OCI-LY1 (cell line): ENCODE measurements around the gene PROB1.
"Not testable (repeated sequence)": the region's sequence is repeated elsewhere in the genome, so short reads cannot be mapped to it uniquely, and the experiment has no call there.

Source experiments
- H2AFZ ChIP-seq: fragments of 200-600 bp; sonication (generic), shearing (Covaris generic); 2 replicates; pipeline ENCODE4 v1.6.0; 2014; ENCODE audit warnings: antibody characterized with exemption, mild to moderate bottlenecking, low read length
- H3F3A ChIP-seq: fragments of 200-600 bp; sonication (generic), shearing (Covaris generic); 2 replicates; pipeline ENCODE4 v1.6.0; 2014; ENCODE audit warnings: mild to moderate bottlenecking, antibody characterized with exemption, low read length, moderate library complexity; ENCODE audit not compliant: insufficient read depth
- H3K27ac ChIP-seq: fragments of 200-600 bp; sonication (generic); 2 replicates; pipeline ENCODE4 v1.5.1; 2014; ENCODE audit warnings: low read length, mixed run types, mild to moderate bottlenecking, low read depth; ENCODE audit not compliant: poor library complexity, severe bottlenecking
- H3K27me3 ChIP-seq: fragments of 200-600 bp; sonication (generic); 2 replicates; pipeline ENCODE4 v1.6.0; 2014; ENCODE audit warnings: antibody characterized with exemption, mild to moderate bottlenecking, low read length, moderate library complexity; ENCODE audit not compliant: insufficient read depth
- H3K36me3 ChIP-seq: fragments of 200-600 bp; sonication (generic); 2 replicates; pipeline ENCODE4 v1.6.1; 2014; ENCODE audit warnings: mild to moderate bottlenecking, antibody characterized with exemption, low read length, moderate library complexity, mixed read lengths; ENCODE audit not compliant: insufficient read depth
- H3K4me1 ChIP-seq: fragments of 200-600 bp; sonication (generic); 2 replicates; pipeline ENCODE4 v1.5.1; 2014; ENCODE audit warnings: mild to moderate bottlenecking, low read length, moderate library complexity; ENCODE audit not compliant: insufficient read depth, severe bottlenecking
- H3K4me2 ChIP-seq: fragments of 200-600 bp; sonication (generic), shearing (Covaris generic); 2 replicates; pipeline ENCODE4 v1.6.1; 2014; ENCODE audit warnings: low read length
- H3K4me3 ChIP-seq: fragments of 200-600 bp; sonication (generic); 2 replicates; pipeline ENCODE4 v1.5.1; 2014; ENCODE audit warnings: low read length, low read depth, mild to moderate bottlenecking, mixed read lengths; ENCODE audit not compliant: poor library complexity, severe bottlenecking
- H3K79me2 ChIP-seq: fragments of 200-600 bp; shearing (Covaris generic); 2 replicates; pipeline ENCODE4 v1.6.1; 2016; ENCODE audit warnings: mixed run types, low read length, mixed read lengths; ENCODE audit not compliant: insufficient read depth
- H3K9ac ChIP-seq: fragments of 200-600 bp; sonication (generic), shearing (Covaris generic); 2 replicates; pipeline ENCODE4 v1.6.1; 2014; ENCODE audit warnings: mild to moderate bottlenecking, low read length, mixed read lengths
- H3K9me2 ChIP-seq: fragments of 200-600 bp; sonication (generic), shearing (Covaris generic); 2 replicates; pipeline ENCODE4 v1.6.1; 2014; ENCODE audit warnings: low read depth, mild to moderate bottlenecking, low read length, mixed read lengths
- H3K9me3 ChIP-seq: fragments of 200-600 bp; shearing (Covaris generic); 2 replicates; pipeline ENCODE4 v1.6.1; 2014; ENCODE audit warnings: low read length, mixed read lengths
- H4K20me1 ChIP-seq: fragments of 200-600 bp; sonication (generic), shearing (Covaris generic); 2 replicates; pipeline ENCODE4 v1.6.0; 2016; ENCODE audit warnings: mild to moderate bottlenecking, low read length; ENCODE audit not compliant: insufficient read depth
- EZH2 ChIP-seq: fragments of 200-600 bp; sonication (generic), shearing (Covaris generic); IDR thresholded peaks from 2 replicates; pipeline ENCODE4 v1.8.0; 2017; ENCODE audit warnings: borderline replicate concordance, mixed run types, mild to moderate bottlenecking, antibody characterized with exemption, low read length, moderate library complexity, mixed read lengths
- TF ChIP-seq, protein P1 (sequence below): fragments of 200-600 bp; sonication (generic), shearing (Covaris generic); IDR thresholded peaks from 2 replicates; pipeline ENCODE4 v1.5.1; 2017; ENCODE audit warnings: mild to moderate bottlenecking, antibody characterized with exemption, low read length, moderate library complexity, mixed read lengths

PROB1 gene

DNA sequence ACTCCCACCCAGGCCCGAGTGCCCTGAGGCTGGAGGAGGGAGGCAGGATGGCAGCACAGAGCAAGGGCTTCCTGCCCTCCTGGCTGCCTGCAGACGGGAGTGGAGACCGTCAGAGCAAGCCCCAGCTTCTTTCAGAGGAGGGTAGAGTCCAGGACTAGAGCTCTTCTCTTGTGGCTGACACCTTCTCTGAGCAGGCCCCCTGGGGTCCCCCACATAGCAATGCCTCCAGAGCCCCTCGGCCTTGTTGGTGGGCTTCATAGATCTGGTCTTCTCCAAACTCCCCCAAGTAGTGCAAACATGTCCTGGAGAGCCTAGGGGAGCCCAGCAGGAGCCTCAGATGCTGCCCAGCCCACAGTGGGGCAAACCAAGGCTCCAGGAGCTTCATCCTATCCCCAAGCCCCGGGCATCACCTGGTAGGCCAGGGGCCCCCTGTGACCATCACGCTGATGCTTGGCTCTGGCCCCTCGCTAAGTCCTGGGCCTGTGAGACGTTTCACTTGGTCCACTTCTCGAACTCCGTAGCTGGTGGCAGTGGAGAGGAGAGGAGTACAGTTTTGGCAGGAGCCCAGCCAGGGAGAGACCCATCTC lies 7.2 kb downstream of the PROB1 start:
- Histone ChIP-seq H3K4me1 (peaks cover 86% of the 10 kb centered on the region), H2AFZ (no peak overlapping the region), H3K9me3 (no peaks in the 10 kb centered on the region), H3K27me3 (no peaks in the 10 kb centered on the region), H3K79me2 (no peaks in the 10 kb centered on the region), H3F3A (no peaks in the 10 kb centered on the region; the same call in 1 of the 2 replicates), H3K4me2 (peak overlapping the region; percentile 88), H4K20me1 (no peaks in the 10 kb centered on the region), H3K9ac (peak overlapping the region; percentile 97), H3K4me3 (peak overlapping the region; percentile 90), H3K9me2 (no peaks in the 10 kb centered on the region), H3K27ac (peak overlapping the region; percentile 98), H3K36me3 (peaks cover 34% of the 10 kb centered on the region)
- TF ChIP-seq, protein P1, sequence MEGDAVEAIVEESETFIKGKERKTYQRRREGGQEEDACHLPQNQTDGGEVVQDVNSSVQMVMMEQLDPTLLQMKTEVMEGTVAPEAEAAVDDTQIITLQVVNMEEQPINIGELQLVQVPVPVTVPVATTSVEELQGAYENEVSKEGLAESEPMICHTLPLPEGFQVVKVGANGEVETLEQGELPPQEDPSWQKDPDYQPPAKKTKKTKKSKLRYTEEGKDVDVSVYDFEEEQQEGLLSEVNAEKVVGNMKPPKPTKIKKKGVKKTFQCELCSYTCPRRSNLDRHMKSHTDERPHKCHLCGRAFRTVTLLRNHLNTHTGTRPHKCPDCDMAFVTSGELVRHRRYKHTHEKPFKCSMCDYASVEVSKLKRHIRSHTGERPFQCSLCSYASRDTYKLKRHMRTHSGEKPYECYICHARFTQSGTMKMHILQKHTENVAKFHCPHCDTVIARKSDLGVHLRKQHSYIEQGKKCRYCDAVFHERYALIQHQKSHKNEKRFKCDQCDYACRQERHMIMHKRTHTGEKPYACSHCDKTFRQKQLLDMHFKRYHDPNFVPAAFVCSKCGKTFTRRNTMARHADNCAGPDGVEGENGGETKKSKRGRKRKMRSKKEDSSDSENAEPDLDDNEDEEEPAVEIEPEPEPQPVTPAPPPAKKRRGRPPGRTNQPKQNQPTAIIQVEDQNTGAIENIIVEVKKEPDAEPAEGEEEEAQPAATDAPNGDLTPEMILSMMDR, result no peak
- TF ChIP-seq EZH2, result no peak

DNA sequence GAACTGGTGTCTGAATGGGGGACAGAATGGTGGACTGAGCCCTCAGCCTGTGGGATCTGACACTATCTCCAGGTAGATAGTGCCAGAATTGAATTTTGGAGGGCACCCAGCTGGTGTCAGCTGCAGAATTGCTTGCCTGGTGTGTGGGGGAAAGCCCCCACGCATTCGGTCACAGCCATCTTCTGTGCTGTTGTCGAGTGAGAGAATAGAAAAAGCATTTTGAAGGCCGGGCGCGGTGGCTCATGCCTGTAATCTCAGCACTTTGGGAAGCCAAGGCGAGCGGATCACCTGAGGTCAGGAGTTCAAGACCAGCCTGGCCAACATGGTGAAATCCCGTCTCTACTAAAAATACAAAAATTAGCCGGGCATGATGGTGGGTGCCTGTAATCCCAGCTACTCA lies 7.9 kb downstream of the PROB1 start:
- not testable (repeated sequence) for H3K79me2 ChIP-seq, H3K9me3 ChIP-seq
- peaks cover 86% of the 10 kb centered on the region for H3K4me1 ChIP-seq

DNA sequence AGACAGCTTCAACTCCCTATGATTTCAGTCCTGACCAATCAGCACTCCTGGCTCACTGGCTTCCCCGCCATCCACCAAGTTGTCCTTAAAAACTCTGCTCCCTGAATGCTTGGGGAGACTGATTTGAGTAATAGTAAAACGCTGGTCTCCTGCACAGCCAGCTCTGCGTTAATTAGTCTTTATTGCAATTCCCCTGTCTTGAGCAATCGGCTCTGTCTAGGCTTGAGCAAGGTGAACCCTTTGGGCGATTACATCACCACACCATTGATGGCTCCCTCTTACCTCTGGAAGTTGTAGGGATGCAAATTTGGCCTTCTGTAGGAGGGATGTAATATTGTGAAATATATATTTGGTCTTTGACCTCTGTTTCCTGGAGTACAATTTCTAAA lies 8.9 kb downstream of the PROB1 start:
- Histone ChIP-seq H3K4me1 (peaks cover 77% of the 10 kb centered on the region), H4K20me1 (no peaks in the 10 kb centered on the region), H3K9me2 (no peaks in the 10 kb centered on the region), H3F3A (no peaks in the 10 kb centered on the region; the same call in 1 of the 2 replicates), H3K27me3 (no peaks in the 10 kb centered on the region), H3K36me3 (peaks cover 34% of the 10 kb centered on the region), H2AFZ (no peak overlapping the region), H3K4me3 (peak overlapping the region; percentile 90), H3K9me3 (no peaks in the 10 kb centered on the region), H3K9ac (peak overlapping the region; percentile 46; the same call in 1 of the 2 replicates), H3K27ac (peak overlapping the region; percentile 98), H3K4me2 (peak overlapping the region; percentile 88), H3K79me2 (no peaks in the 10 kb centered on the region)
- no peak for TF ChIP-seq EZH2
- TF ChIP-seq, protein P1, result no peak

More for the DNA sequence above, 7.9 kb downstream of the PROB1 start:
- Histone ChIP-seq H3K4me2 (peak overlapping the region; percentile 88), H3K4me3 (peak overlapping the region; percentile 90), H3K36me3 (peaks cover 34% of the 10 kb centered on the region), H3K9ac (peak overlapping the region; percentile 97), H3K27ac (peak overlapping the region; percentile 98)
- not testable (repeated sequence) for H3F3A ChIP-seq, H2AFZ ChIP-seq, H3K9me2 ChIP-seq, H3K27me3 ChIP-seq, H4K20me1 ChIP-seq
